ENCODE measurements around the gene SELE.

DNA sequence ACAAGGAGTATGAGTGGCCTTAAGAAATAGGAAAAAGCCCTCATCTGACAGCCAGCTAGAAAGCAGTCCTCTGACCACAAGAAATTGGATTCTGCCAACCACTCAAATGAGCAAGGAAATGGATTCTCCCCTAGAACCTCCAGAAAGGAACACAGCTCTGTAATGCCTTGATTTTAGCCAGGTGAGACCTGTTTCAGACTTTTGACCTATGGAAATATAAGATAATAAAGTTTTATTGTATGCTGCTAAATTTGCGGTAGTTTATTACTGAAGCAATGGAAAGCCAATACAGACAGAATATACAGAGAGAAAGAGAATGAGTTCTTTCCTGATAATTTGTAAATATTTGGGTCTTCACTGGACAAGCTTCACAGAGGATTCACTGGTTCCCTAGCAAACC lies 28.8 kb upstream of the SELE start:
- TF ChIP-seq, protein P1, sequence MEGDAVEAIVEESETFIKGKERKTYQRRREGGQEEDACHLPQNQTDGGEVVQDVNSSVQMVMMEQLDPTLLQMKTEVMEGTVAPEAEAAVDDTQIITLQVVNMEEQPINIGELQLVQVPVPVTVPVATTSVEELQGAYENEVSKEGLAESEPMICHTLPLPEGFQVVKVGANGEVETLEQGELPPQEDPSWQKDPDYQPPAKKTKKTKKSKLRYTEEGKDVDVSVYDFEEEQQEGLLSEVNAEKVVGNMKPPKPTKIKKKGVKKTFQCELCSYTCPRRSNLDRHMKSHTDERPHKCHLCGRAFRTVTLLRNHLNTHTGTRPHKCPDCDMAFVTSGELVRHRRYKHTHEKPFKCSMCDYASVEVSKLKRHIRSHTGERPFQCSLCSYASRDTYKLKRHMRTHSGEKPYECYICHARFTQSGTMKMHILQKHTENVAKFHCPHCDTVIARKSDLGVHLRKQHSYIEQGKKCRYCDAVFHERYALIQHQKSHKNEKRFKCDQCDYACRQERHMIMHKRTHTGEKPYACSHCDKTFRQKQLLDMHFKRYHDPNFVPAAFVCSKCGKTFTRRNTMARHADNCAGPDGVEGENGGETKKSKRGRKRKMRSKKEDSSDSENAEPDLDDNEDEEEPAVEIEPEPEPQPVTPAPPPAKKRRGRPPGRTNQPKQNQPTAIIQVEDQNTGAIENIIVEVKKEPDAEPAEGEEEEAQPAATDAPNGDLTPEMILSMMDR (conservative IDR thresholded peaks at IDR 0.05): no peak
- no peak for TF ChIP-seq ZFX (IDR thresholded peaks at IDR 0.05)
